Right lobe of liver (tissue), 4 donors: ENCODE results near the gene TIMP2.

Experiments used
- POLR2A ChIP-seq: fragments of 450-650 bp; IDR thresholded peaks from one replicate; pipeline ENCODE4 v1.6.1; 2017; ENCODE audit warnings: antibody characterized with exemption, mild to moderate bottlenecking
- TF ChIP-seq, protein P1 (sequence below), 4 donors: fragments of 200-600 bp in 3 of 4; fragments of 450-650 bp in 1 of 4; IDR thresholded peaks; one replicate each; pipeline versions ENCODE4 v1.5.1 to v1.8.0; 2016 to 2022; ENCODE audit warnings: antibody characterized with exemption in 4 of 4, mild to moderate bottlenecking in 2 of 4
- donor health status: DM: no; HTN: no; CAD: no.
- donor health status: DM: no; HTN: no; CAD: no.
- donor health status: DM: no; HTN: yes; CAD: no.

DNA sequence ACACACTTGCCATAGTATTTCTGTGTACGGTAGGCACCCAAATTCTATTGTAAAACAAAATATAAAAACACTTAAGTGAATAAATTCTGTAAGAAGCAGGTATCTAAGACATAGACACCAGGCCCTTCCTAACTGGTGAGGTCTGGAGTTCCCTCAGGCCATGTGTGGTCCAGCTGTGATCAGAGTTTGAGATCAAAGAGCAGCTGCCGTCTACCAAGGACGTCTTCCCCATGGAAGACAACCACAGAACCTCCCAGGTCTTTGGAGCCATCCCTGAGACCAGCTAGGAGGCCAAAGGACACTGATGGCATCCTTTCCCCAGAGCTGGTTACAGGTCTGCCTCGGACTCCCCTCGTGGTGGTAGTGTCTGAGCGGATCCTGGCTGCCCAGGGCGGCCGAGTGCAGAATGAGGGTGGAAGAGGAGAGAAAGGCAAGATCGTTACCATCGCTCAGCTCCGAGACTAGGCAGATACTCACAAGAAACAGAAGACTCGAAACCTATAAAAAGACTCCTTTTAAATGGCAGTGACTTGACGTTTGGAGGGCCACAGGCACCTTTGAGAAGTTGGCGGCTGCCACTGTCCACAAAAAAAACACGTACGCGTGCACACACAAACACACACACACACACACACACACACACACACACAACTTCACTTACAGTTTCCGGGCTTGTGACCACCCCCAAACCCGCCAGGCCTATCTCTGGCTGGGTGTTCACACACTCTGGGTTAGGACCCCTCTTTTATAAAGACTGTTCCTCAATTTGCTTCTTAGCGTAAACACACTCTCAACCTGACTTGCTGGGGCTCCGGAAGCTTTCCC, 7.5 kb downstream of the TIMP2 start:
- TF ChIP-seq, protein P1, sequence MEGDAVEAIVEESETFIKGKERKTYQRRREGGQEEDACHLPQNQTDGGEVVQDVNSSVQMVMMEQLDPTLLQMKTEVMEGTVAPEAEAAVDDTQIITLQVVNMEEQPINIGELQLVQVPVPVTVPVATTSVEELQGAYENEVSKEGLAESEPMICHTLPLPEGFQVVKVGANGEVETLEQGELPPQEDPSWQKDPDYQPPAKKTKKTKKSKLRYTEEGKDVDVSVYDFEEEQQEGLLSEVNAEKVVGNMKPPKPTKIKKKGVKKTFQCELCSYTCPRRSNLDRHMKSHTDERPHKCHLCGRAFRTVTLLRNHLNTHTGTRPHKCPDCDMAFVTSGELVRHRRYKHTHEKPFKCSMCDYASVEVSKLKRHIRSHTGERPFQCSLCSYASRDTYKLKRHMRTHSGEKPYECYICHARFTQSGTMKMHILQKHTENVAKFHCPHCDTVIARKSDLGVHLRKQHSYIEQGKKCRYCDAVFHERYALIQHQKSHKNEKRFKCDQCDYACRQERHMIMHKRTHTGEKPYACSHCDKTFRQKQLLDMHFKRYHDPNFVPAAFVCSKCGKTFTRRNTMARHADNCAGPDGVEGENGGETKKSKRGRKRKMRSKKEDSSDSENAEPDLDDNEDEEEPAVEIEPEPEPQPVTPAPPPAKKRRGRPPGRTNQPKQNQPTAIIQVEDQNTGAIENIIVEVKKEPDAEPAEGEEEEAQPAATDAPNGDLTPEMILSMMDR (IDR thresholded peaks at IDR 0.05) = no peak
- TF ChIP-seq POLR2A = no peak
